NCI-H1417 (cell line): ENCODE measurements around the gene ODAD2.

Source experiments
- DNase-seq, 3 experiments: peaks; one replicate each; lab custom pipeline; 2025; lab: John Stamatoyannopoulos, UW

Gene ODAD2

GRCh38 chr10:27844223-27844622, 154.7 kb downstream of the ODAD2 start:
- DNase-seq, result no peak

GRCh38 chr10:27838901-27839300, 160.0 kb downstream of the ODAD2 start:
- no peak for DNase-seq

- no peak for DNase-seq
Observed at GRCh38 chr10:27838361-27838760, 160.5 kb downstream of the ODAD2 start.

GRCh38 chr10:27834476-27834875, 164.4 kb downstream of the ODAD2 start:
- peak in 2 of 3 experiments; percentile 8 to 64 for DNase-seq

- DNase-seq, result no peak
Observed at GRCh38 chr10:27833792-27834191, 165.1 kb downstream of the ODAD2 start.

GRCh38 chr10:27832826-27833225, 166.1 kb downstream of the ODAD2 start:
- DNase-seq, result no peak

- DNase-seq, result no peak
Observed at GRCh38 chr10:27826369-27826768, 172.5 kb downstream of the ODAD2 start.

GRCh38 chr10:27822301-27822700, 176.6 kb downstream of the ODAD2 start:
- DNase-seq, result no peak

- no peak for DNase-seq
Observed at GRCh38 chr10:27820637-27821036, 178.2 kb downstream of the ODAD2 start.

- DNase-seq, result no peak
Observed at GRCh38 chr10:27819781-27820531, 178.9 kb downstream of the ODAD2 start.

GRCh38 chr10:27816320-27816719, 182.6 kb downstream of the ODAD2 start:
- no peak for DNase-seq

GRCh38 chr10:27815846-27816245, 183.0 kb downstream of the ODAD2 start:
- no peak for DNase-seq

GRCh38 chr10:27815261-27815660, 183.6 kb downstream of the ODAD2 start:
- DNase-seq, result no peak

- DNase-seq, result no peak
Observed at GRCh38 chr10:27805180-27805579, 193.7 kb downstream of the ODAD2 start.

GRCh38 chr10:27804136-27804535, 194.7 kb downstream of the ODAD2 start:
- no peak for DNase-seq

GRCh38 chr10:27801171-27801785, 197.6 kb downstream of the ODAD2 start:
- DNase-seq, result no peak

- no peak for DNase-seq
Observed at GRCh38 chr10:27799046-27799445, 199.8 kb downstream of the ODAD2 start.

- DNase-seq, result no peak
Observed at GRCh38 chr10:27794157-27794556, 204.7 kb downstream of the ODAD2 start.

- DNase-seq, result no peak
Observed at GRCh38 chr10:27792216-27792615, 206.7 kb downstream of the ODAD2 start.

GRCh38 chr10:27784272-27784671, 214.6 kb downstream of the ODAD2 start:
- DNase-seq, result no peak

- DNase-seq, result peak in 2 of 3 experiments; percentile 1 to 52
Observed at GRCh38 chr10:27783660-27784059, 215.2 kb downstream of the ODAD2 start.

- no peak for DNase-seq
Observed at GRCh38 chr10:27779462-27780015, 219.3 kb downstream of the ODAD2 start.

GRCh38 chr10:27774831-27775230, 224.0 kb downstream of the ODAD2 start:
- no peak for DNase-seq
